Dermis blood vessel endothelial cell (primary cell): ENCODE measurements around the gene SIRPA. TPM values are rescaled to one million over a fixed set of nuclear protein-coding genes. Genes with fewer than 3 reads are reported as not detected.

Source experiments
- DNase-seq: peaks from one replicate; pipeline ENCODE4 v3.0.0; 2010
- total RNA-seq: library from RNA; depleted of rRNA; stranded (reverse); fragments of >200 nt; gene quantifications from 2 replicates; pipeline ENCODE4 v1.2.3, GENCODE V29; 2014

The SIRPA gene
- total RNA-seq, 1 donor from 2014 or later: 35.2 TPM

DNA sequence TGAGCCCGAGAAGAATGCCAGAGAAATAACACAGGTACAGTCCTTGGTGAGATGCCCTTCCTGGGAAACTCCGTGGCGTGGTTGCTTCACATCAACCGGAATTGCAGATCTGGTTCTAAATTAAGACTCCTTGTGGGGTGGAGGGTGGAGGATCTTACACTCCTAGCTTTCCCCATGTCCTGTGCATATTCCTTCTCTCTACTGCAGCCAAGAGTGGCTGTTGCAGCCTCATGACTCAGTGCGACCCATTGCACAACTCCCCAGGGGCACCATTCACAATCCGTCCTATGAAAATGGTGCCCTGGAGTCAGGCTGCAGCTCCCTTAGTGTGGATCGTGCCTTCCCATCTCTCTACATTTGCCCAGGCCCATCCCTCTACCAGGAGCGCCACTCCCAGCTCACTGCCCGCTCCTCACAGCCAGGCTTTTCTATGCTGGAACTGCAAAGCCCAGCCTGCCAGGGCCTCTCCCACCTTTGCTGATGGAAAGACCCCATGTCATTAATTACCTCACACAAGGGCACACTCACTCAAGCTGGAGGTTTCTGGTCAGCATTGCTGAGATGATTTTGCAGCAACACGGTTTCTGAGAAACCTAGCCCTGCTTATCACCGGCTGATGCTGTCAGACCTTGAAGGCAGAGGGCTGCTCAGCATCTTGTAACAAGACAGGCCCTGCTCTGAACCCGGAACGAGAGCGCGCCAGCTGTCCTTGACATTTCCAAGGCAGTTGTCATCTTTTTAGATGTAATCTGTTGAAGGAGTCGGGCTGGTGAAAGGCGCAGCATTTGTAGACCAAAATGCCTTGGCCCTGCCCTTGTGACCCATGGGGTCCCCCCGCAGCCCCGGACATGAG lies 39.7 kb downstream of the SIRPA start:
- DNase-seq: no peak

DNA sequence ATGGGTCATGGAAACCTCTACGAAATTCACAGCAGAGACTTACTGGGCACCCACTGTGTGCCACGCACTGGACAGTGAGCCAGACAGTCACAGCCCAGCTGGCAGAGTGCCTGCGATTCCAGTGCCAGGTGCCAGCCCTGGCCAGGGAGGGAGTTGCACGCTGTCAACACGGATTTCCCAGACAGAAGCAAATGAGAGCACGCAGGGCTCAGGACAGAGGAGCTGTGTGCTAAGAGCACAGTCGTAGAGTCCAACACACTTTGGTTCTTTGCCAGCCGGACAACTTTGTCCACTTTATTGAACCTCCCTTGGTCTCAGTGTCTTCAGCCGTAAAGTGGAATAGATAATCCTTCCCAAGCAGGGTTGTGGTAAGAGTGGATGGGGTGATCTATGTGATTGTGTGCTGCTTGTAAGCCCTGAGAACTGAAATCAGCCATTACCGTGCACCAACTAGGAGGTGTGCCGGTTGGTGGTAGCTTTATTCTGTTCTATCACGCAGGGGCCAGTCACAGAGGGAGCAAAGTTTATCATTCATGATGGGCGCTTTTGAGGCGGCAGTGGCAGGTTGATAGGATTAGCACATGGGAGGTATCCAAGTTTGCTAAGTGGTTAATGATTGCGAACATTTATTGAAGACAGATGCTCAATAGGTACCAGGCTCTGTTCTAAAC lies 40.6 kb downstream of the SIRPA start:
- DNase-seq: no peak

DNA sequence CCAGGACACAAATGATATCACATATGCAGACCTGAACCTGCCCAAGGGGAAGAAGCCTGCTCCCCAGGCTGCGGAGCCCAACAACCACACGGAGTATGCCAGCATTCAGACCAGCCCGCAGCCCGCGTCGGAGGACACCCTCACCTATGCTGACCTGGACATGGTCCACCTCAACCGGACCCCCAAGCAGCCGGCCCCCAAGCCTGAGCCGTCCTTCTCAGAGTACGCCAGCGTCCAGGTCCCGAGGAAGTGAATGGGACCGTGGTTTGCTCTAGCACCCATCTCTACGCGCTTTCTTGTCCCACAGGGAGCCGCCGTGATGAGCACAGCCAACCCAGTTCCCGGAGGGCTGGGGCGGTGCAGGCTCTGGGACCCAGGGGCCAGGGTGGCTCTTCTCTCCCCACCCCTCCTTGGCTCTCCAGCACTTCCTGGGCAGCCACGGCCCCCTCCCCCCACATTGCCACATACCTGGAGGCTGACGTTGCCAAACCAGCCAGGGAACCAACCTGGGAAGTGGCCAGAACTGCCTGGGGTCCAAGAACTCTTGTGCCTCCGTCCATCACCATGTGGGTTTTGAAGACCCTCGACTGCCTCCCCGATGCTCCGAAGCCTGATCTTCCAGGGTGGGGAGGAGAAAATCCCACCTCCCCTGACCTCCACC lies 42.2 kb downstream of the SIRPA start:
- no peak for DNase-seq

DNA sequence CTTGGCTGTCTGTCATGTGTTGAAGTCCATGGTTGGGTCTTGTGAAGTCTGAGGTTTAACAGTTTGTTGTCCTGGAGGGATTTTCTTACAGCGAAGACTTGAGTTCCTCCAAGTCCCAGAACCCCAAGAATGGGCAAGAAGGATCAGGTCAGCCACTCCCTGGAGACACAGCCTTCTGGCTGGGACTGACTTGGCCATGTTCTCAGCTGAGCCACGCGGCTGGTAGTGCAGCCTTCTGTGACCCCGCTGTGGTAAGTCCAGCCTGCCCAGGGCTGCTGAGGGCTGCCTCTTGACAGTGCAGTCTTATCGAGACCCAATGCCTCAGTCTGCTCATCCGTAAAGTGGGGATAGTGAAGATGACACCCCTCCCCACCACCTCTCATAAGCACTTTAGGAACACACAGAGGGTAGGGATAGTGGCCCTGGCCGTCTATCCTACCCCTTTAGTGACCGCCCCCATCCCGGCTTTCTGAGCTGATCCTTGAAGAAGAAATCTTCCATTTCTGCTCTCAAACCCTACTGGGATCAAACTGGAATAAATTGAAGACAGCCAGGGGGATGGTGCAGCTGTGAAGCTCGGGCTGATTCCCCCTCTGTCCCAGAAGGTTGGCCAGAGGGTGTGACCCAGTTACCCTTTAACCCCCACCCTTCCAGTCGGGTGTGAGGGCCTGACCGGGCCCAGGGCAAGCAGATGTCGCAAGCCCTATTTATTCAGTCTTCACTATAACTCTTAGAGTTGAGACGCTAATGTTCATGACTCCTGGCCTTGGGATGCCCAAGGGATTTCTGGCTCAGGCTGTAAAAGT lies 43.5 kb downstream of the SIRPA start:
- no peak for DNase-seq

DNA sequence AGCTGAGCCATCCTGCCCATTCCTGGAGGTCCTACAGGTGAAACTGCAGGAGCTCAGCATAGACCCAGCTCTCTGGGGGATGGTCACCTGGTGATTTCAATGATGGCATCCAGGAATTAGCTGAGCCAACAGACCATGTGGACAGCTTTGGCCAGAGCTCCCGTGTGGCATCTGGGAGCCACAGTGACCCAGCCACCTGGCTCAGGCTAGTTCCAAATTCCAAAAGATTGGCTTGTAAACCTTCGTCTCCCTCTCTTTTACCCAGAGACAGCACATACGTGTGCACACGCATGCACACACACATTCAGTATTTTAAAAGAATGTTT lies 44.0 kb downstream of the SIRPA start:
- DNase-seq: no peak

DNA sequence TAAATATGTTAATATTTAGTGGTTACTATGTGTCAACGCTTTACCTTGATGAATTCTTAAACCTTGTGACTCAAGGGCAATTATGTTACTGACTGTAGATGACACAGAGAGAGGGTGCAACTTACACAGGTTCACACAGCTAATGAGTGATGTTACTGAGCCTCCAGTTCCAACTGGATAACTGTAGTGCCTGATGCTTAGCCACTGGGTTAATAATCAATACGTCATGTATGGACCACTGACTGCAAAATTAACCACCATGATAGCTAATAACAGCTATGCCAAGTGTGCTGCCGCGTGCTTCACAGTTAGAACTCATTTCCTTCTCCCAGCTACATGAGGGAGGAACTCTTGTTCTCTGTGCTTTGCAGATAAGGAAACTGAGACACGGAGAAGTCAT lies 45.4 kb downstream of the SIRPA start:
- DNase-seq: no peak

DNA sequence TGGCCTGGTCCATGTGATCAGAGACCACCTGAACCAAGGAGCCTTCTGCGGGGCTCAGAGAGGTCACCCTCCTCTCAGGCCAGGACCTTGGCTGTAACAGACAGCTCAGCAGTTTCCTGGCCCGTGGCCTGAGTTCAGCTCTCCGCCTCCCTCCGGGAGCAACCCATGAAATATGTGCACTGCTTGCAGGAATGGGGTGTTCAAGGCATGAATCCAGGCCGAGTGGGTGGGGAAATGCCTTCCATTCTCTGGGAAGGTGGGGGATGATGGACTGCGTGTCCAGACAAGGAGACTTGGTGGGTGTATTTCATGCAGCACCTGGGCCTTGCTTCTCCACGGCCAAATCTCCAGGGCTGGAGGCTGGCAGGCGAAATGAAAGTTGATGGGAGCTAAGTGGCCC lies 46.0 kb downstream of the SIRPA start:
- DNase-seq: no peak

DNA sequence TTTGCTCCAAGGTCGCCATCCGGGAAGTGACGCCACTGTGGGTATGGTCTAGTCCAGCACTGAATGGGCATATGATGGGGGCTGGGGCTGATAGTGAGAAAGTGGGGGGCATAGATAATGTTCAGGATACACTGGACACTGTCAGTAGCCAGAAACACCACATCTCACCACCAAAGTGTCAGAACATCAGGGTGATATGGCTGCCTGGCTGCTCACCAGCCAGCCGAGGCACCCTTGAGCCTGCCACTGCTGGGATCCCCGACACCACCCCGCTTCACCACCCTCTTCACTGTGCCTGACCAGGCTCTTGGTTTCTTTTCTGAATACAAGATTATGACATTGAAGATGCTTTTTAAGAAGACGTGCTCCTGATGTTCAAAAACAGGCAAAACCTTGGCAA lies 46.9 kb downstream of the SIRPA start:
- no peak for DNase-seq

DNA sequence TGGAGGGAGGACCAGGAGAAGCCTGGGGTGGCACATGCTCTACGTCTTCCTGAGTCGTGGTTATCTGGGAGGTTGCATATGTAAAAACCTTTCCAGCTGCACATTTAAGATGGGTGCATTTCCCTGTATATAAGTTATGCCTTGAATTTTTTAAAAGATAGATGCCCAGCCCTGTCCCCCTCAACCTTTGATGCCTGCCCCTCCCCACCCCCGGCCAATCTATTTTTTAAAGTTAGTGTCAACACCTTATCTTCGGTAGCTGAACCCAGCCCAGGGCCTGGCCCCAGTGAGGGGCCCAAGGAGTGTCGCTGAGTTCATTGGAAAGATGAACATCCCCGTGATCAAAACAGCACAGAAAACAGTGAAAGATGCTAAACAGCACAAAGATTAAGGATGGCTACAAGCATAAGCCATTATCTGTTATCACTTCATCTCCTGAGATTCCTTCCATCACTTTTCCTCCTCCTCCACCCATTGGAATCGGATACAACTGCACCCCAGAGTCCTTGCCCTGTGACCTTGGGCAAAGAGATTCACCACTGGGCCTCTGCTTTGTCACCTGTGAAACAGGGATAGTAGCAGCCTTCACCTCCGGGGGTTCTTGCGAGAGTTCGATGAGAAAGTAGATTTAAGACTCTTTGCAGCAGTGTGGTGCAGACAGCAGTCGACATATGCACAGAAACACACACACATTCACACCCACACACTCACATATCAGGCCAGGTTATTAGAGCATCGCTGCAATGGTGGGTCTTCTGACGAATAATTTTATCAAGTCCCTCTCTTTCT lies 47.5 kb downstream of the SIRPA start:
- no peak for DNase-seq

DNA sequence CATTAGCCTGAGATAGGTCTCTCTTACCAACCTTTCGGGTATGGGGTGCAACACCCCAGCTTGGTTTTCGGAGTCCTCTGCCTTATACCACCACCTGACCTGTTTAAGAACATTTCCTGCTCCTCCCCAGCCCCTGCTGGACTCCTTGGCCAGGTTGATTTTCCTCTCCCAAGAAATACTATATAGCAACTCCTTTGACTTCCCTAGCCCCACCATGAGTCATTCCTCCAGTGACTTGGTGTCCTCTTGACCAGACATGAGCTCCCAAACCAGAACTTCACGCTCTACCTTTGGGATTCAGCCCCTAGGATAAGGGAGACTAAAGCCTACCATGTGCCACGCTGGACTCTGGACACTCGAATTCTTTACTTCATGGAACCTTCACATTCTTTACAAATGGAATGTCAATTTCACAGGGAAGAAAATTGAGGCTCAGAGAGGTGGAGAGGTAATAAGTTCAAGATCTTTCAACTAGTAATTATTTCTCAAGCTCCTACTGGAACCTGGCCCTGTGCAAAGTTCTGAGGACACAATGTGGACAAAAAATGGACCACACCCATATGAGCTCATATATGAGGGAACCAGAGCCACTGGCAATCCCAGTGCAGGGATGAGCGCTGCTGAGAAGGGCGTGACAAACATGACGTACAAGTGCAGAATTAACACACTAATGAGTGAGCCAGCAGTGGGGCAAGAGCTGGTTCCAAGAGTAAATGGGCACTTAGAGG lies 48.2 kb downstream of the SIRPA start:
- DNase-seq: no peak

DNA sequence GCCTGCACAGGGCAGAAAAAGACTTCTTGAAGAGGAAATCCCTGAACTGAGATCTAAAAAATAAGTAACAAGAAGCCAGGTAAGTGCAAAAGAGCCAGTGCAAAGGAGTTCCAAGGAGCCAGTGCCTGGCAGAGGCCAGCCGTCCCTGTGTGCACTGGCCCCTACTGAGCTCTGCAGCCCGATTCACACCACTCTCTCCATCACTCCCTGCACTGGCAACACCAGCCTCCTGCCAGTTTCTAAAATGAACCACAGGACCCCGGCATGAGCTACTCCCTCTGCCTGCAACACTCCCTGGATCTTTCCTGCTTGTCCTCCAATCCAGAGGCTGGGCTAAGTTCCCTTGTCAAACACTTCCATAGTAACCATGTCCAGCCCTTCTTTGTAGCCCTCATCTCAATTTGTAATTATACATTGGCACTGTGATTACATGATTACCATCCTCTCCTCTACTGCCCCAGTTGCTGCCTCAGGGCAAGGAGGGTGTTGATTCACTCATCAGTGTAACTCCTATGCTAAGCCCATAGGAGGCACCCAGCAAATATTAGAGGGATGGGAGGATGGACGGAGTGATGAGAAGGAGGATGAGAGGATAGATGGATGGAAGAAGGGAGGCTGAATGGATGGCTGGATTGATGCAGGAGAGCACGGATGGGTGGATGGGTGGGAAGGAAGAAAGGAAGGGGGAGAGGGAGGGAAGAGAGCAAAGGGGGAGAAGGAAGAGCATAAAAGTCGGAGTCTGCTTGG lies 49.3 kb downstream of the SIRPA start:
- no peak for DNase-seq

DNA sequence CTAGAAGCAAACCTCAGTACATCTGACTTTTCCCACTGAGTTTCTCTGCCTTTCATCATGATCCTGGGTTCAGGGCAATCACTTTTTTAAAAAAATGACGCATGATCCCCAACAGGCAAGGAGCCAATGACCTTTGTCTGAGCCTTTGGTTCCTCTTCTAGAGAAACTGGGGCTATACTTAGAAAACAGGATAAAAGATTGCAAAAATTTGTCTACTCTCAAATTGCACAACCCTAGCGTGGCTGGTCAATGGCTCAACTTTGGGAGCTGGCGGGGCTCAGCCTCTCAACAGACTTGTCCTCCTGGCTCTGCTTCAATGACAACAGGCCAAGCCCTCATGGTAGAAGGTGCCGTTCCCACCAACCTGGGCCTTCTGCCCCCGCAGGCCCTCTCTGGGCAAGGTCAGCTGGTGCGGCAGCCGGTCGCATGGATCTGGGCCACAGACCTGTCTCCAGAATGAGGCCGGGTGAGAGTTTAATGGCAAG lies 50.0 kb downstream of the SIRPA start:
- DNase-seq: no peak

DNA sequence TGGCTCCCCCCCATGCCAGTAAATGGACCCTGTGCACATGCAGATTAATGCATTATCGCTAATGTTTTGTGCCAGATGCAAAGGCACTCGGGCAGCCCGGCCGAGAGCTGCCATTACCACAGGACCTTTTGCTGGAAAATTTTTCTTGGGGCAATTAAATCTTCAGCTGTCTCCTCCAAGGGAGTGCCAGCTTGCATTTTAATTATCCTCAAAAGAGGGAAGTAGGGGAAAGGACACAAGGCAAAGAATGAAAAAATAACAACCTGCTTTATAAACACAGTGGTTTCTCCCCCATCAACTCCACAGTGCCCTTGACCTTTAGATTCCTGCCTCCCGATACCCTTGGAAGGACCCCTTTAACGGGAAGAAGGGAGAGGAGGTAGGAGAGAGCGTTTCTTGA lies 50.5 kb downstream of the SIRPA start:
- DNase-seq: no peak

DNA sequence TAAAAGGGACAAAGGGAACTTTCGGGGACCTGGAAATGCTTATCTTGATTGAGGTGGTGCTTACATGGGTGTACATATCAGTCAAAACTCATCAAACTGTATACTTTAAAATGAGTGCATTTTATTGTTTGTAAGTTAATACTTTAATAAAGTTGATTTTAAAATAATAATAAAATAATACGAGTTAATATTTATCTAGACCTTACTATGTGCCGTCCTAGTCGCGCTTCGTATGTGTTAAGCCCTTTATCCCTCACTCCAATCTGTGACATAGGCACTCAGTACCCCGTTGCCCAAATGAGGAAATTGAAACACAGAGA lies 51.2 kb downstream of the SIRPA start:
- DNase-seq: no peak

DNA sequence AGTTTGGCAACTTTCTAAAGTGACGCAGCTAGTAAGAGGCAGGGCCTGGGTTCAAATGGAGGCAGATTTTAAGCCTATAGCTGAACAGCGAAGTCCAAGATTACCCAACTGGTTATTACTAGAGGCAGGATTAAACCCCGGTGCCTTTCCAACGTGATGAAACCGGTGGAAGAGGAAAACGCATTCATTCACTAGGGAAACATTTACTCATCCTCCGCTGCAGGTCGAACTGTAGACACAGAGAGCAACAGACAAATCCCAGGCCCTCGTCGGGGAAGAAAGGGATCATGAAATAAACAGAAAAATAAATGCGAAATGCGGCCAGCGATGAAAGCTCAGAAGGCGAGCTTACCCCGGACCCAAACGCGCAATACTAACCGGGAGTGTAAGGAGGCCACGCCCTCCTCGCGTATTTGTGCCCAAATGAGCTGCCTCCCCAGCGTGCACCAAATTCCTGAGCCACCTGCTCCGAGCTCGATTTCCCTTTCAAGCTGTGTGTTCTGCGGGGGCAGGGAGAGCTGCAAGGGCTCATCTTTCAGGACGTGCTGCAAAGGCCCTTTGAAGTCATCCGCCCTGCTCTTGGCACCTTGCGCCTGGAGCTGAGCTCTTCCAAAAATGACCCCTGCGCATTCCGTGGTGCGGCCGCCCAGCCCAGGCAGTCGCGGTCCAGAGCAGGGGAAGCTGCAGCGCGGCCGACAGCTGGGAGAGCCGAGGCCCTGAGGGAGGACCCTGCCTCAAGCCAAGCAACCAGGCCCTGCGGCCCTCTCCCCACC lies 51.7 kb downstream of the SIRPA start:
- no peak for DNase-seq

DNA sequence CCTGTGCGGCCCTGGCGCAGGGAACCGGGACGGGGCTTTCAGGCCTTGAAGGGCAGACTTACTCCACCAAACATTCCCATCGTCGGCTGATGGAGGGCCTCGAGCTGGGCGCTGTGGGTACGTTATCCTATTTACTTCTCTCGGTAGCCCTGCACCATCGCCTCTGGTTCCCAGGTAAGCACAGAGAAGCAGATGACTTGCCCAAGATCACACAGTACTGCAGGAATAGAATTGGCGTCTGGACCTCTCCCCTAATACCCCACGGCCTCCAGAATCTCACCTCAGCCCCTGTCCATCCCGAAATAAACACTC lies 52.3 kb downstream of the SIRPA start:
- no peak for DNase-seq

DNA sequence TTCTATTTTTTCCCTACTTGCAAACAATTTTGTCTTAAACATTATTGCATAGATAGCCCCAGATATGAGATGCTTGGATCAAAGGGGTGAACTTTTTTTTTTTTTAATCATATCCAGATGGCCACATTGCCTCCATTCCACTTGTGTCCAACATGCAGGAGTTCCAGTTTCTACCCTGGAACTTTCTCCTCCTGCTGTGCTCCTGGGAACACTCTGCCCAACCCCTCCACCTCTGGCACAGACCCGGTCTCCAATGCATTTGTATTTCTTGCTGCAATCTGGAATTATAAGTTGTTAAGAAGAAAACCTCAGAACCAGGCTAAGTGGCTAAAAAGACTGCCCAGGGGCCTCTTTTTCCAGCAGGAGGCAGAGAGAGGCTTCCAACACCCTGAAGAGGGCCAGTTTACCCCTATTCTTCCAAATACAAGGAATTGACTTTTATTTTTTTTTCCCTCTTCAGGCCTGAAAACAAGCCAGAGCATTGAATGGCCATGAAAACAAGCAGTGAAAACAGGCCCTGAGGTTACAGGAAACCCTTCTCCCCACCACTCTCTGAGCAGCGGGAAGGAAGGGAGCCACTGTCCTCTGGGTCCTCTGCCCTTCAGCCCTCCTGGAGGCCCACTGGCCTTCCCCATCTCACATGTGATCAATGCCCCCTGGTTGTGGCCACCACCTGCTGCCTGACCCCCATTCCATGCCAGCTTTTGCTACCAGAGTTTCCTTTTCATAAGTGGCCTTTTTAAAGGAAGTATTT lies 54.3 kb downstream of the SIRPA start:
- DNase-seq: no peak

DNA sequence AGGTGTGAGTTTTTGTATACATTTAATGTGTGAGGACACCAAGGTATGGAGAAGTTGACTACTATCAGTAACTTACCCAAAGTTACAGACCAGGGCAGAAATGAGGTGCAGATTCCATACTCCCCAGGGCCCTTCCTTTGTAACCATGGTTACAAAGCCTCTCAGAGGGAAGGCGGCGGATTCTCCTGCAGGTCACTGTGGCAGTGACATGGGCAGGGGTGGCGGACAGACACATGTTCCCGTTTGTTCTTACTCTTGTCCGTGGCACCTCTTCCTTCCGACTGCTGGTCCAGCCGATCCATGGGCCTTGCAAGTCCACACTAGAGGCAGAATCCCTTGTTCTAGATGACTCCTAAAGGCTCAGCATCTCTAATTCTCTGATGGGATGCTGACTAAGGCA lies 55.6 kb downstream of the SIRPA start:
- DNase-seq: no peak

DNA sequence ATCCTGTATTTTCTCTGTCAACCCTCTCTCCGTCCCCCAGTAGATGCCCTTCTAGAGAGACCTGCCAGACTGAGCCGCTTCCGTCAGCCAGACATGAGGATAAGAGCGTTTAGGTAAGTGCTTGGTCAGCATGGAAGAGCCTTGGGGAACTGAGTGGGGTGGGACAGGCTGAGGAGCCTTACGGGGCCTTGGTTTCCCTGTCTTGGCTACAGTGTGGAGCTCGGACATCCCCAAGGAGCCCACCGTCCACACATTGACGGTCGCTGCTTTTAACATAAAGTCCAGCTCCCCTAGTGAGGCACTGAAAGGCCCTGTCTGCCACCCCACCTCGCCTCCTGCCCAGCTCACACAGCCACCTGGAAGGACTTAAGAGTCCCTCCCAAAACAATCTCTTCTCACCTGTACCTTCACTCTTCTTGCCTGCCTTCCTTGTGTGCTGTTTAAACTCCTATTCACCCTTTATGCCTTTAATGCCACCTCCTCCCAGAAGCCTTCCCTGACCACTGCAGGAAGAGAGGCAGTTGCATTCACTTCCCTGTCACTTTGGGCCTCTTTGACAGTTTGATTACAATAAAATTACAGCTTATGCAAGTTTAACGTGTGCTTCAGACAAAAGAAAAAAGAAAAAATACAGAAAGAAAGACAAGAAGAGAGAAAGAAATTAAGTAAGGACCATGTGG lies 56.4 kb downstream of the SIRPA start:
- DNase-seq: no peak
